ENCODE data around the gene TLL2.

GRCh38 chr10:96516337-96516736 is 2.6 kb upstream of the TLL2 start:
- TF ChIP-seq CTCF (conservative IDR thresholded peaks at IDR 0.05; ENCODE audit: low read depth, low read length), result no peak
- TF ChIP-seq EZH2phosphoT487 (IDR thresholded peaks at IDR 0.05; ENCODE audit: borderline replicate concordance, low read length), result no peak
- no peak for TF ChIP-seq EZH2 (IDR thresholded peaks at IDR 0.05; ENCODE audit: low read length, unreplicated experiment)
